ENCODE measurements around the gene TLE5. TPM values are rescaled to one million over a fixed set of nuclear protein-coding genes. Genes with fewer than 3 reads are reported as not detected.

TLE5 gene
- total RNA-seq, 4 donors from 2014 or later, result 502 to 905 (median 558) TPM

DNA sequence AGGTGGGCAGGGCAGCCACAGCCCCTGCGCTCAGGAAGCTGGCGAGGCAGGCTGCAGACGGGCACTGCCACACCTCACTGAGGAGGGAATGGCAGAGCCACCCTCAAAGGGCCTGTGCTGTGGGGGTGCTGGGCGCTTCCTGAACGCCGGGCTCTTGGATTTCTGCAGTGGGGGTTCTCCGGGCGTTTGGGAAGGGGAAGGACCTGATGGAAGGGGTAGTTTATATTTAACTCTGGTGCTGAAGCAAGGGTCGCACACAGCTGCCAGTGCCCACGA lies 42.4 kb upstream of the TLE5 start:
- Histone ChIP-seq H3K9me3 (no peaks in the 10 kb centered on the region), H3K27me3 (no peaks in the 10 kb centered on the region), H3K27ac (peak overlapping the region in 3 of 4 donors; percentile 54 to 69 (median 60)), H3K36me3 (peaks cover 0 to 4% of the 10 kb centered on the region in 2 donors), H3K4me3 (no peak overlapping the region), H3K4me1 (peaks cover 0 to 100% (median 31%) of the 10 kb centered on the region in 3 donors)
- no peak for ATAC-seq
- 39% methylated on average over 3 of the region's 10 CpGs; no CpG with 5 or more reads in 1 of the 2 donors for WGBS, 2 donors (ENCODE audit: low coverage in 1 of 2)
- TF ChIP-seq EP300 (IDR thresholded peaks at IDR 0.05) (no peak), POLR2A (IDR thresholded peaks at IDR 0.05) (no peak), POLR2AphosphoS5 (IDR thresholded peaks at IDR 0.05) (no peak)
- TF ChIP-seq, protein P1, sequence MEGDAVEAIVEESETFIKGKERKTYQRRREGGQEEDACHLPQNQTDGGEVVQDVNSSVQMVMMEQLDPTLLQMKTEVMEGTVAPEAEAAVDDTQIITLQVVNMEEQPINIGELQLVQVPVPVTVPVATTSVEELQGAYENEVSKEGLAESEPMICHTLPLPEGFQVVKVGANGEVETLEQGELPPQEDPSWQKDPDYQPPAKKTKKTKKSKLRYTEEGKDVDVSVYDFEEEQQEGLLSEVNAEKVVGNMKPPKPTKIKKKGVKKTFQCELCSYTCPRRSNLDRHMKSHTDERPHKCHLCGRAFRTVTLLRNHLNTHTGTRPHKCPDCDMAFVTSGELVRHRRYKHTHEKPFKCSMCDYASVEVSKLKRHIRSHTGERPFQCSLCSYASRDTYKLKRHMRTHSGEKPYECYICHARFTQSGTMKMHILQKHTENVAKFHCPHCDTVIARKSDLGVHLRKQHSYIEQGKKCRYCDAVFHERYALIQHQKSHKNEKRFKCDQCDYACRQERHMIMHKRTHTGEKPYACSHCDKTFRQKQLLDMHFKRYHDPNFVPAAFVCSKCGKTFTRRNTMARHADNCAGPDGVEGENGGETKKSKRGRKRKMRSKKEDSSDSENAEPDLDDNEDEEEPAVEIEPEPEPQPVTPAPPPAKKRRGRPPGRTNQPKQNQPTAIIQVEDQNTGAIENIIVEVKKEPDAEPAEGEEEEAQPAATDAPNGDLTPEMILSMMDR (IDR thresholded peaks at IDR 0.05), result no peak

DNA sequence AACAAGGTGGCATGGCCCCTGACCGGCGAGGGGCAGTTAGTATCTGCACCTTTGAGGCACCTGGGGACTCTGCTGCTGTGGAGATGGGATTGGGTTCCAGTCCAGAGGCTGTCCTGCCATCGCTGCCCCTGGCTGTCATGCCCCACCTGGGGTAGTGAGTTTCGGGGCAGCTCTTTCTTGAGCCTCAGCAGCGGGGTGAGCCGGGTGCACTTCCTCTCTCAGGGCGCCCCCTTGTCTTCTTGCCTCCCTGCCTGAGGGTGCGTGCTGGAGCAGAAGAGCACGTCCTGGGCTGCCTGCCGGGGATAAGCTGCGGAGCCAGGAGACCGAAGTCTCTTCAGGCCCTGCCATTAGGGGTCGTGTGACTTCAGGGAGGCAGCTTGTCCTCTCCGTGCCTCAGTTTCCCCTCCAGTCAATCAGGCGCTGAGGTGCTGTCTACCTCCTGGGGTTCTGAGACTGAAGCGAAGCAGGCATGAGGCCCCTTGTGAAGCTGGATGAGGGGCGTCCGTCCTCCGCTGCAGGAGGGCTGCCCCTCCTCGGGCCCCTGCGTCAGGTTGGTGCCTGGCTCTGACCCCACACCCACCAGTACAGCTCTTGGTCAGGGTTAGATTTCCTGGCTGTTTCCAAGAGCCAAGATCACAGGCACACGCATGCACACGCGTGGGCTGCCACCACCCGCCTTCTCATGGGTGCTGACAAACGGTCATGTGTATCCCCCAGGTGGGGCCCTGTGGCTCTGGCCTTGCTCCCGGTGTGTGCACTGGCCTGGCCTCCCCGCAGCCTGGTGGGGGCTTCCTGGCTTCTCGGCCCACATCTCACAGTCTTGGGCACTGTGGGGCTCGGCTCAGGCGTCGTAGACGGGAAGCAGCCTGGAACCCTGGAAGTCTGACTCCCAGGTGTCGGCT lies 40.2 kb upstream of the TLE5 start:
- ATAC-seq, result no peak
- TF ChIP-seq EP300 (IDR thresholded peaks at IDR 0.05) (no peak), POLR2AphosphoS5 (IDR thresholded peaks at IDR 0.05) (no peak), POLR2A (IDR thresholded peaks at IDR 0.05) (no peak)
- TF ChIP-seq, protein P1 (IDR thresholded peaks at IDR 0.05), result no peak
- peak overlapping the region in 1 of 4 donors; percentile 3 for H3K27ac ChIP-seq
- peaks cover 0 to 4% of the 10 kb centered on the region in 2 donors for H3K36me3 ChIP-seq
- H3K4me3 ChIP-seq, result no peak overlapping the region
- H3K27me3 ChIP-seq, result no peaks in the 10 kb centered on the region
- peaks cover 0 to 100% (median 52%) of the 10 kb centered on the region in 3 donors for H3K4me1 ChIP-seq
- H3K9me3 ChIP-seq, result no peaks in the 10 kb centered on the region
- WGBS, 2 donors (ENCODE audit: low coverage in 1 of 2), result 50 to 81% methylated on average over 4 to 10 of the region's 34 CpGs

DNA sequence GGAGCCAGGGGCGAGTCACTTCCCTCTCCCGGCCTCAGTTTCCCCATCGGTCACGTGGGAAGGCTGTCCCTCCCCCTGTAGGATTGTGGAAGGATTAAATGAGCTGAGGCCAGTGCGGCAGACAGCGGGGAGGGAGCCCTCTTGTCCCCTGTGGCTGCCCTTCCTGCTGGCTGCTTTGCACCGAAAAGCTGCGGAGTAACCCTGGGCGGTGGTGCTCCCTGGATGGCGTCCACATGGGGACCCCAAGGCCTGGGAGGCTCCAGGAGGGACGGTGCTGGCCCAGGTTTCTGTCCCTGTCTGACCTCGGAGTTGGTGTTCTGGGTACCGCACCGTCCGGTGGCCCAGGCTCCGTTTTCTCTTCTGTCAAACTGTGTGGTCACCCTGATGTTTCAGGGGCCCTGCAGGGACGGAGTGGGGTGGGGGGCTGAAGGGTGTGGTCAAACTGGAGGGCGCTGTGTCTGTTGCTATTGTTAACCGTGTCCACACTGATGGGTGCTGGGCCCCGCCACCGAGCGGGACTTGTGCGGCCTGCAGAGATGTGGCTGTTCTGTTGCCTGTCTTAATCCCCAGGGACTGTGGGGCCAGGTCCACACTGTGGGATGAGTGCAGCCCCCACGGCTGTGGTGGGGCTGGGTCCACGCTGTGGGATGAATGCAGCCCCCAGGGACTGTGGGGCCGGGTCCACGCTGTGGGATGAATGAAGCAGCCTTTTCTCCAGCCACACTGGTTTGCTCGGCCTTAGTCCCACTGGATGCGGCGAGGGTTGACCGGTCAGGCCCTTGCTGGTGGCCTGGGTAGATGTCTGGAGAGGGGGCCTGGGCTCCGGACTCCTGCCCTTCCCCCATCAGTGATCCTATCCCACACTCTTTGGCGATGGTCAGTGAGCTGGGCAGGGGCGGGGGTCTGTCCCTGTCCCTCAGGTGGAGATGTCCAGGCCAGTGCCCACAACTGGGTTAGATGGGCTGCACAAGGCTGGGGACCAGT lies 38.7 kb upstream of the TLE5 start:
- 60 to 73% methylated on average over 1 to 3 of the region's 34 CpGs for WGBS, 2 donors (ENCODE audit: low coverage in 1 of 2)
- H3K36me3 ChIP-seq, result peaks cover 0 to 4% of the 10 kb centered on the region in 2 donors
- TF ChIP-seq POLR2A (IDR thresholded peaks at IDR 0.05) (no peak), EP300 (IDR thresholded peaks at IDR 0.05) (no peak), POLR2AphosphoS5 (IDR thresholded peaks at IDR 0.05) (no peak)
- TF ChIP-seq, protein P1 (IDR thresholded peaks at IDR 0.05), result no peak
- H3K4me1 ChIP-seq, result peaks cover 5 to 100% (median 64%) of the 10 kb centered on the region in 3 donors
- peak overlapping the region in 3 of 4 donors; percentile 24 to 84 (median 31) for H3K27ac ChIP-seq
- H3K9me3 ChIP-seq, result no peaks in the 10 kb centered on the region
- no peak for ATAC-seq
- no peaks in the 10 kb centered on the region for H3K27me3 ChIP-seq
- no peak overlapping the region for H3K4me3 ChIP-seq

DNA sequence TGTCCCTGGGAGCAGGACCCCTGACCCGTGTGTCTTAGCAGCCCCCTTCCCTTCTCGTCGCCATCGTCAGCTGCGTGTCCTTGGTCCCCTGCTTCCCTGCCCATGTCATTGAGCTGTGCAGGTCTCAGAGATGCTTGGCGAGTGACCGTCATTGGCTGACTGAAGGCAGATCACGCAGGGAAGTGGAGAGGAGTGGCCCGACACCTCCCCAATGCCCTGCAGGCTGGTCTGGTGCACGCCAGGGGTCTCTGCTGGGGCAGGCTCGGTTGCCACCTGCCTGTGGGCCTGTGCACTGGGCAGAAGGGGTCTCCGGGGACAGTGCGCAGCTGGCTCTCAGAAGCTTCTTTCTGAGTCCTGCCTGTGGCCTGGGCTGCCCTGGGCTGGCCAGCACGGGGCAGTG lies 38.0 kb upstream of the TLE5 start:
- Histone ChIP-seq H3K36me3 (peaks cover 0 to under 1% of the 10 kb centered on the region in 2 donors), H3K4me3 (no peak overlapping the region), H3K4me1 (peaks cover 5 to 100% (median 65%) of the 10 kb centered on the region in 3 donors), H3K27ac (peak overlapping the region in 3 of 4 donors; percentile 24 to 84 (median 31)), H3K27me3 (no peaks in the 10 kb centered on the region), H3K9me3 (no peaks in the 10 kb centered on the region)
- TF ChIP-seq POLR2AphosphoS5 (IDR thresholded peaks at IDR 0.05), result no peak
- TF ChIP-seq EP300 (IDR thresholded peaks at IDR 0.05), result no peak
- no peak for TF ChIP-seq POLR2A (IDR thresholded peaks at IDR 0.05)
- TF ChIP-seq, protein P1 (IDR thresholded peaks at IDR 0.05), result no peak
- WGBS, 2 donors (ENCODE audit: low coverage in 1 of 2), result 20% methylated on average over 1 of the region's 14 CpGs; no CpG with 5 or more reads in 1 of the 2 donors
- ATAC-seq, result no peak

Measured in gastroesophageal sphincter (tissue), 4 donors.